Ovary (tissue), 3 donors: Measurements from ENCODE around the gene TBL1X.

Source experiments
- EP300 ChIP-seq: sonication (generic); formaldehyde crosslinking; IDR thresholded peaks from one replicate; pipeline ENCODE4 v1.6.1; 2017; ENCODE audit warnings: antibody characterized with exemption
- POLR2A ChIP-seq: fragments of 450-650 bp; IDR thresholded peaks from one replicate; pipeline ENCODE4 v1.6.1; 2017; ENCODE audit warnings: antibody characterized with exemption, mild to moderate bottlenecking, moderate library complexity
- TF ChIP-seq, protein P1 (sequence below), 3 donors: fragments of 450-650 bp in 2 of 3; fragments of 200-600 bp in 1 of 3; IDR thresholded peaks; one replicate each; pipeline versions ENCODE4 v1.5.1 to v1.8.0; 2016 to 2022; ENCODE audit warnings: antibody characterized with exemption in 3 of 3, mild to moderate bottlenecking in 1 of 3
- donor health status: DM: no; HTN: no; CAD: no.

DNA sequence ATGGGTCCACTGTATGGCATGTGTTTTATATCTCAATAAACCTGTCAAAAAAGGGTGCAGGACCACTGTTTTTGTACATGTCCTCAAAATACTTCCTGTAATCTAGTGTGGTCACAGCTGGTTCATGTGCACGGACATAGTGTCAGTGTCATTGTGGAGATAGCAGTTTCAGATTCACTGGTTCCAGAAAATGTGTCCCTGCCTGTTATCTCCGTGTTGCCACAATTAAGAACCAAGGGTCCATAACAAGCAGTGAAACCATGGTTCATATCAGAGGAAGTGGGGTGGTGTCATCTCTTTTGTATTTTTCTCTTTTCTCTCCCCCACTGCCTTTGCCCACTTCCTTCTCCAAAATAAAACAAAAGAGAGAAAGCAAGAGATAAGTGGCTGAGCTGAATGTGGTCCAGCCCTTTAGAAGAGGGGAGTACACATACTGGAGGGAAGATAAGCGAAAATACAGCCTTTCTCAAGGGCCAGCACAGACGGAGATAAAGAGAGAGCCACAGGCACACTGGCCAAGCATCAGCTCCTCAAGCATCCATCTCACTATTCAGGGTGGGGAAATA is 51.2 kb downstream of the TBL1X start:
- TF ChIP-seq, protein P1, sequence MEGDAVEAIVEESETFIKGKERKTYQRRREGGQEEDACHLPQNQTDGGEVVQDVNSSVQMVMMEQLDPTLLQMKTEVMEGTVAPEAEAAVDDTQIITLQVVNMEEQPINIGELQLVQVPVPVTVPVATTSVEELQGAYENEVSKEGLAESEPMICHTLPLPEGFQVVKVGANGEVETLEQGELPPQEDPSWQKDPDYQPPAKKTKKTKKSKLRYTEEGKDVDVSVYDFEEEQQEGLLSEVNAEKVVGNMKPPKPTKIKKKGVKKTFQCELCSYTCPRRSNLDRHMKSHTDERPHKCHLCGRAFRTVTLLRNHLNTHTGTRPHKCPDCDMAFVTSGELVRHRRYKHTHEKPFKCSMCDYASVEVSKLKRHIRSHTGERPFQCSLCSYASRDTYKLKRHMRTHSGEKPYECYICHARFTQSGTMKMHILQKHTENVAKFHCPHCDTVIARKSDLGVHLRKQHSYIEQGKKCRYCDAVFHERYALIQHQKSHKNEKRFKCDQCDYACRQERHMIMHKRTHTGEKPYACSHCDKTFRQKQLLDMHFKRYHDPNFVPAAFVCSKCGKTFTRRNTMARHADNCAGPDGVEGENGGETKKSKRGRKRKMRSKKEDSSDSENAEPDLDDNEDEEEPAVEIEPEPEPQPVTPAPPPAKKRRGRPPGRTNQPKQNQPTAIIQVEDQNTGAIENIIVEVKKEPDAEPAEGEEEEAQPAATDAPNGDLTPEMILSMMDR (IDR thresholded peaks at IDR 0.05), result no peak
- no peak for TF ChIP-seq POLR2A
- TF ChIP-seq EP300, result no peak
